CD4-positive, alpha-beta T cell treated with Interleukin-17A for 1 hour (primary cell): ENCODE data around the gene L3MBTL1.

Experiments used
- DNase-seq: peaks from one replicate; pipeline ENCODE4 v3.0.0-alpha.2; 2020

L3MBTL1 gene

DNA sequence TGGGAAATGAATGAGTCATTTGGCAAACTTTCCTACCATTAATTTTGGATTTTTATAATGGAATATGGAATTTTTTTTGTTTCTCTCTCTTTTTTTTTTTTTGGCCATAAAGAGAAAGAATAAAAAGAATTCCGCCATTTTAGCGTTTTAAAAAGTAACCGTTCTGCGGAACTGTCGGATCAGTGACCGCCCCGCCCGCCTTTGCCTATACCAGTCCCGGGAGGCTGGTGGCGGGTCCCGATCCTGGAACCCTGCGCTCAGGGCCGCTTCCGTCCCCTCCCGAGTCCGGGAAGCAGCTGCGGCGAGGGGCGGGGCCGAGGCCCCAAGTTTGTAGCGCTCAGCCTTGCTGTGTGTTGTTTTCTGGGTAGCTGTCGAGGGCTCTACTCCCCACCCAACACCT is 609 bp downstream of the L3MBTL1 start:
- DNase-seq: no peak

DNA sequence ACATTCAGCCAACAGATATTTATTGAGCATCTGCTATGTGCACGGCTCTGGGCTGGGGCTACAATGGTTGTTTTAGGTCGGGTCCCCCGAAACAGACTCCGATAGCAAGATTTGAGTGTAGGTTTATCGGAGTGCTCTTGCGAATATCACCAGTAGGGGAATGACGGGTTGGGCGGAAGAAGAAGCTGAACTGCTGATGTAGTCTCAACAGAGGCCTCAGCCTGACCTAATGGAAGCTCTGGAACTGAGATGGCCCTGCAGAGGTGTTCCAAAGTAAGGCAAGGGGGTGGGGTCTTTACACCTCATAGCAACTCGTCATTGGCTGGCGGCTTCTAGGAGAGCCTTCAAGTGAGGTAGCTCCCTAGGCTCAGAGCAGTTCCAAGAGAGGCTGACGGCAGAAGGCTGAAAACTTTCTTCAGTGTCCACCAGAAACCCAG is 1.1 kb downstream of the L3MBTL1 start:
- DNase-seq: no peak

DNA sequence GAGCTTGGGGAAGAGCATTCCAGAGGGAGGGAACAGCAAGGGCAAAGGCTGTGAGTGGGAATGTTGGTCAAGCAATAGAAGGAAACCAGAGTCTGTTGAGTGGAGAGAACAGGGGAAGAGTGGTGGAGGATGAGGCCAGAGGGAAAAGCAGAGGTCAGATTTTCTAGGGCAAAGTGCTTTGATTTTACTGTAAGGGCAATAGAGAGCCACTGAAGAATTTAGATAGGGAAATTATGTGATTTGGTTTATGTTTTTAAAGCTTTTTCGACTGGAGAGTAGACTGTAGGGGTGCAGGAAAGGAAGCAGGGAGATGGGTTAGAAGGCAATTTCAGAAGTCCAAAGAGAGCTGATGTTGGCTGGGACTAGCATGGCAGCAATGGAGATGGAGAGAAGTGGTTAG is 4.4 kb downstream of the L3MBTL1 start:
- DNase-seq: no peak

DNA sequence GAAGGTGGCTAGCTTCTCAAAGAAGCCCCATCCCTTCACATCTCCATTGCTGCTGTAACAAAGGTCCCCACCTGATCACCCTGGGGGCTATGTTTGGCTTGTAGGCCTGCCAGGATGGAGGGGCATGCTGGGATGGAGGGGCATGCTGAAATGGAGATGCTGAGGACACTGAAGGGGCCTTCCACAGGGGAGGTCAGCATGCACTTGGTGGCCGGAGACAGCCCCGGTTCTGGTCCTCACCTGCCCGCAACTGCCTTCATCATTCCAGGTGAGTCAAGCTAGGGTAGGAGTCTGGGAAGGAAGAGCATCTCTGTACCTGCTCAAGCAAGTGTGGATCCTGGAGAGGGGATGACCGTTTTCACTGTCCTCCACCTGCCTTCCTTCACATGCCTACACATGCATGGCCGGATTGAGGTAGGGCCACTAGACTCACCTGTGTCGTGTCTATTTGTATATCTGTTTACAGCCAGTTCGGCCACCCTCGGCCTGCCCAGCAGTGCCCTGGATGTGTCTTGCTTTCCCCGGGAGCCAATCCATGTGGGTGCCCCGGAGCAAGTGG is 6.0 kb downstream of the L3MBTL1 start:
- DNase-seq: no peak

- peak; percentile 97 for DNase-seq
Measured at GRCh38 chr20:43513931-43514647, 6.6 kb downstream of the L3MBTL1 start.

- DNase-seq: no peak
Measured at GRCh38 chr20:43514648-43514999, 7.1 kb downstream of the L3MBTL1 start.

DNA sequence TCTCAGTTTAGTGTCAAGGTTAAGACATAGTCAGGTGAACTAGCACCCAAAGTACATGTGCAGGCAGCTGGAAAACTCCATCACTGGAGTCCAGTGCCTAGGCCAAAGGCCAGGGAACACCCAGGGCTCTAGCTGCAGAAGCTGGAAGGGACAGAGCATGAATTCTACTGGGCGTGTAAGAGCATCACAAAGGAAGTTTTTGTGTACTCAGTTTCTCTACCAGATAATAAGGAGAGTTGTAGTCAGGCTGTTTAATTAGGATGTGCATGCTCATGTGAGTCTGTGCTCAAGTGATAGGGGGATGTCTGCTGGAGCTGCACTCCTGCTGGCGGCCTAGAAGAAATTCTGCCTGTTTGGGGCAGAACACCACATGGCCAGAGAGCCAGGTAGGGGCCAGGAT is 8.1 kb downstream of the L3MBTL1 start:
- DNase-seq: no peak

DNA sequence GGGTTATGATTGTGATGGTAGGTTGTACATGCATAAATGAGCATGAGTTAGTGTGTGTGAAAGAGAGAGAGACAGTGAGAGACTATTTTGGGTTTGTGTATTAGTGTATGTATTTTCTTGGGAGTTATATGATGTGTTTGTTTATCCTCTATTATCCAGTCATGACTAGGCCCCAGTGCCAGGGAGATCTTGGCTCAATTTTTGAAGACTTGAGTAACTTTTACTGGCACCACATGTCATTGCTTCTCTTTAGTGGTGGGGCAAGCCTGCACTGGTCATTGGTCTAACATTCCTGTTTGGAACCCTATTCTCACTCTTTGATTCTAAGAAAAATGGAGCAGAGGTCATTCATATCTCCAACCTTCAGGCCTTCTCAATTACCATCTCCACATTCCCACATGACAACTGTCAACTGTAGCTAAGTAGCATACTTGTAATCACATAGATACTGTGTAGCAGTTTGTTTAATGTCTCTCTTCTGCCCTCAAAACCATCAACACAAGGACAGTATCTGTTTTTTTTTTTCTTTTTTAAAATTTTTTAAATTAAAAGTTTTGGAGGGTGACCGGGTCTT is 8.8 kb downstream of the L3MBTL1 start:
- no peak for DNase-seq

DNA sequence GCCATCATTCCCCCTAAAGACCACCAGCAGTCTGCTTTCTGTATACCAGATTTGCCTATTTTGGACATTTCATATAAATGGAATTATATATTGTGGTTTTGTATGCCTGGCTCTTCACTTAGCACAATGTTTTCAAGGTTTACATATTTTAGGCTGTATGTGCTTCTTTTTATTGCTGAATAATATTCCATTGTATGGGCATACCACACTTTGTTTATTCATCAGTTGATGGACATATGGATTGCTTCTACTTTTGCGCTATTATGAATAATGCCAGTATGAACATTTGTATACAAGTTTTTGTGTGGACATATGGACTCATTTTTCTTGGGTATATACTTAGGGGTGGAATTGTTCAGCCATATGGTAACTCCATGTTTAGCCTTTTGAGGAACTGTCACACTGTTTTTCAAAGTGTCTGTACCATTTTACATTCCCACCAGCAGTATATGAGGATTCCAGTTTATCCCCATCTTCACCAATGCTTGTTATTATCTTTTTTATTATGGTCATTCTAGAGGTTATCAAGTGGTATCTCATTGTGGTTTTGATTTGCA is 12.7 kb downstream of the L3MBTL1 start:
- DNase-seq: no peak

- no peak for DNase-seq
Measured at GRCh38 chr20:43525021-43525420, 17.5 kb downstream of the L3MBTL1 start.

- DNase-seq: no peak
Measured at GRCh38 chr20:43528258-43528875, 20.9 kb downstream of the L3MBTL1 start.

DNA sequence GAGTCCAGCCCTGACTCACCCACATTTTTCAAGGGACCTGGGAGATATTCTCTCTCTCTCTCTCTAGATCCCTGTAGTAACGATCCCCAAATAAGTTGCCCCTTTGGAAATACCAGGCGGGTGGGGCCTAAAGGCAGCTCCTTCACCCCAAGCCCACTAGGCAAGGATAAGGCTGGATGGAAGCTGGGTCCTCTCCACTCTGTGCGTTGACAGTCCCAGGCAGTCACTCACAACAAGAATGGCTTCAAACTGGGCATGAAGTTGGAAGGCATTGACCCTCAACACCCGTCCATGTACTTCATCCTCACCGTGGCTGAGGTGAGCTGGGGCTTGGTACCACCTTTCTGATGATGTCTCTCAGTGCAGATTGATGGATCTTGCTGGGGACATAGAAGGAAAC is 21.6 kb downstream of the L3MBTL1 start:
- DNase-seq: no peak

GRCh38 chr20:43529457-43530153 is 22.1 kb downstream of the L3MBTL1 start:
- DNase-seq: no peak

DNA sequence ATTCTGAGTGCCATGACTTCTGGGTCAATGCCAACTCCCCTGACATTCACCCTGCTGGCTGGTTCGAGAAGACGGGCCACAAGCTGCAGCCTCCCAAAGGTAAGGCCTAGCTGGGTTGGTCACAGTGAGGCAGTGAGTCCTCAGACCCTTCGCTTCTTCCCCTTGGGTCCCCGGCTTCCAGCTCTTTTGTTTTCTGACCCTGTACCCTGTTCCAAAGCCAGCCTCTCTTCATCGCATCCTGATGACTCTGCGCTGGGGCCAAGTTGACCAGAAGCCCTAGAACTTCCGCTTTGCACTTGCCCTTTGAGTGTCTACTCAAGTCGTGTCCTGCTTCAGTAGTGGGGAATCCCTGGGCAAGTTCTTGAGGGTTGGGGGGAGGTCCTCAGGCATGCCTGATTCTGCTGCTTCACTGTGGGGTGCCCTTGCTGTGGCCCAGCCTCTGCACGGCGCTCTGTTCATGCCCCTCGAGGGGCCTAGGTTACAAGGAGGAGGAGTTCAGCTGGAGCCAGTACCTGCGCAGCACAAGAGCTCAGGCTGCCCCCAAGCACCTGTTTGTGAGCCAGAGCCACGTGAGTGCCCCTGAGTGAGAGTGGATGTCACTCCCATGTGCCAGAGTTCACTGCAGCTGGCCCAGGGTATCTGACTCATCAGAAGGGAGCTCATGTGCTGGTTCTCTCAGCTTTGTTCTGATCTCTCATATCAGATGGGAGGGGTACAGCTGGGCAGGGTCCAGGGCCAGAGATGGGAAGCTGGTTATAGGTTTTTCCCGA is 23.0 kb downstream of the L3MBTL1 start:
- no peak for DNase-seq

DNA sequence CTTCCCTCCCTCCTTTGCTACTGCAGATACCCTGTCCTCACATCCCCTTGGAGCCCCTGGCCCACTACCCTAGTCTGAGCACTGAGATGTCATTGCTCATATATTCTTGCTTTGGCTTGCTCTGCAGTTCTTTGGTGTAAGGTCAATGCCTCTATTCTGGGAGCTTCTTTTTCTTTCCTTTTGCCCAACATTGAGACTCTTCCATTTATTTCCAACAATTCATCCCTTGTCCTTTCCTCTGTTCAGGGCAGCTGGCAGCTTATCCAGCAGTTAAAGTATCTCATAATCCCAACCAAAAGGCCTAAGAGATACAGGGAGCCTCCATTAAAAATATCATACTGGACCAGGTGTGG is 23.6 kb downstream of the L3MBTL1 start:
- no peak for DNase-seq

DNA sequence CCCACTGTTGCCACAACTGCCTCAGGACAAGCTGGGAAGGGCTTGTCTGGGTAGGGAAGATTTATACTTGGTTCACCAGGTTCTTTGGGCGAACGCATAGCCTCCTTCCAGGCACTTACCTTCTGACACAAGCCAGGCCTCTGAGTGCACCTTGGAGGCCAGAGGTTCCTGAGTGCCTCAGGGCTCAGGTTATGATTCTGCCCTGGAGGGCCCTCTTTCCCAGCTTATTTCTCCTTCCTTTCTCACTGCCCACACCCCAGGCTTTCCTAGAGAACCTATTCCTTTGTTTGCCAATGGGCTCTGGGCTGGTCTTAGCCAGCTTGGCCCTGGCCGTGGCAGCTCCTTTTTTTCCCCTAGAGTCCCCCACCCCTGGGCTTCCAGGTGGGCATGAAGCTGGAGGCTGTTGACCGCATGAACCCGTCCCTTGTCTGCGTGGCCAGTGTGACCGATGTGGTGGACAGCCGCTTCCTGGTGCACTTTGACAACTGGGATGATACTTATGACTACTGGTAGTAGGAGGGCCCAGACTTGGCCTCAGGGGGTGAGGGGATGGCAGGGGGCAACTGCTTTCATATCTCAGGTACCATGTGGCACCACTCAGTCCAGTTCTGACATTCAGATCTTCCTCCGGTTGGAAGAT is 25.0 kb downstream of the L3MBTL1 start:
- DNase-seq: no peak

DNA sequence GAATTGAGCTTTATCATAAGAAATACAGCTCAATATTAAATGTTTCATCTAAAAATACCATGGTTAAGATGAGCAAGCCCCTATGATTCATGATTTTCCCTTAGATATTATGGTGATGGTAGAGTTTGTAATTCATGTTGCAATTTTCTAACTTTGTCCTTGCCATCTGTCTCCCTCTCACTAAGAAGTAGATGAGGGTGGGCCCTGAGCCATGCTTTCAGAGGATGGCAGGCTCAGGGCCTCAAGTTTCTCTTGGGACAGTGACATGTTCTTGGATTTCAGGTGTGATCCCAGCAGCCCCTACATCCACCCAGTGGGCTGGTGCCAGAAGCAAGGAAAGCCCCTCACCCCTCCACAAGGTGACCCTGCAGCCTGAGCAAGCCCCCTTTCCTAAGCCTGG is 25.6 kb downstream of the L3MBTL1 start:
- no peak for DNase-seq

DNA sequence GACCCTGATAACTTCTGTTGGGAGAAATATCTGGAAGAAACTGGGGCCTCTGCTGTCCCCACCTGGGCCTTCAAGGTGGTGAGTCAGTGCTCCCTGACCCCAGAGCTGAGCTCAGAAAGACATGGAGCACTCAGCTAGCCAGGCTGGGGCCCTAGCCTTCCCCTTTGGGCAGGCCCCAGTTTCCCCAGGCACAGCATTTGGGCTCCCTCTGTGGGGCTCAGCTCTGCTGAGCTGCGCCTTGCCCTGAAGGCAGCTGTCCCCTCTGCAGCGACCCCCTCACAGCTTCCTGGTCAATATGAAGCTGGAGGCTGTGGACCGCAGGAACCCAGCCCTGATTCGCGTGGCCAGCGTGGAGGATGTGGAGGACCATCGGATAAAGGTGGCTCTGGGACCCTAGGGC is 26.5 kb downstream of the L3MBTL1 start:
- DNase-seq: no peak

DNA sequence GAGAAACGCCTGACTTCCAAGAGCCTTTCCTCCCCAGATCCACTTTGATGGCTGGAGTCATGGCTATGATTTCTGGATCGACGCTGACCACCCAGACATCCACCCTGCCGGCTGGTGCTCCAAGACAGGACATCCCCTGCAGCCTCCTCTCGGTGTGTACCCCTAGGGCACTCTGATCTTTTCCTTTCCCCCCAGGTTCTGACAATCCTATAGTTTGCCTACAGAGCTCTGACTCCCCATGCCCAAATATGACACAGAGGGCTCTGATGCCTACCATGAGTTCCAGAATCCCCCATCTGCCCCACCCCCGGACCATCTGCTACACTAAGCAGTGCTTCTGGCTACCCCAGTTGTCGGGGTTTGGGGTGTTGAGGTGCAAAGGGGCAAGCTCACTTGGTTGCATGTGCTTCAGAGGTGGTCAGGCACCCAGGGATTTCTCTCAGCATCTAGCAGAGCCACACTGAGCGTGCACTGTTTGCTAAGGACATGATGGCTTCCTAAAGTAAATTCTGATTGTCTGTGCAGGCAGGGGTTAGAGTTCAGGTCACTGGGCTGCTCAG is 27.4 kb downstream of the L3MBTL1 start:
- DNase-seq: no peak

- DNase-seq: no peak
Measured at GRCh38 chr20:43535370-43536004, 28.0 kb downstream of the L3MBTL1 start.
